GF-D8 (cell line): ENCODE measurements around the gene OSM.

Source experiments
- DNase-seq: peaks from one replicate; lab custom pipeline; 2025; lab: John Stamatoyannopoulos, UW

OSM gene

GRCh38 chr22:30262917-30263741, 3.5 kb downstream of the OSM start:
- peak; percentile 49 for DNase-seq

GRCh38 chr22:30262112-30262511, 4.5 kb downstream of the OSM start:
- DNase-seq = no peak

GRCh38 chr22:30261134-30261533, 5.5 kb downstream of the OSM start:
- no peak for DNase-seq

GRCh38 chr22:30260682-30261081, 6.0 kb downstream of the OSM start:
- DNase-seq = no peak

- no peak for DNase-seq
Measured at GRCh38 chr22:30260276-30260675, 6.4 kb downstream of the OSM start.

GRCh38 chr22:30254314-30254713, 12.3 kb downstream of the OSM start:
- no peak for DNase-seq

GRCh38 chr22:30253205-30253852, 13.3 kb downstream of the OSM start:
- DNase-seq = no peak

- DNase-seq = peak; percentile 36
Measured at GRCh38 chr22:30252411-30253204, 14.0 kb downstream of the OSM start.

- no peak for DNase-seq
Measured at GRCh38 chr22:30251711-30252110, 14.9 kb downstream of the OSM start.

- no peak for DNase-seq
Measured at GRCh38 chr22:30250661-30251267, 15.9 kb downstream of the OSM start.

- DNase-seq = no peak
Measured at GRCh38 chr22:30250039-30250565, 16.5 kb downstream of the OSM start.

GRCh38 chr22:30249049-30250038, 17.3 kb downstream of the OSM start:
- DNase-seq = no peak

- DNase-seq = no peak
Measured at GRCh38 chr22:30248484-30248883, 18.2 kb downstream of the OSM start.

GRCh38 chr22:30247974-30248373, 18.7 kb downstream of the OSM start:
- DNase-seq = no peak

GRCh38 chr22:30247561-30247960, 19.1 kb downstream of the OSM start:
- DNase-seq = no peak

- DNase-seq = no peak
Measured at GRCh38 chr22:30246814-30247376, 19.8 kb downstream of the OSM start.

- DNase-seq = no peak
Measured at GRCh38 chr22:30245985-30246813, 20.5 kb downstream of the OSM start, which contains the start of gene LIF. TSS of gene LIF (minus strand) at chr22:30246759. CDS start at chr22:30246695, 64 bp downstream.

- DNase-seq = no peak
Measured at GRCh38 chr22:30245181-30245984, 21.3 kb downstream of the OSM start.

- DNase-seq = no peak
Measured at GRCh38 chr22:30244641-30245040, 22.0 kb downstream of the OSM start.
